Stomach (tissue), 4 donors: Measurements from ENCODE around the gene TRPV3.

Experiments
- POLR2A ChIP-seq, 4 donors: fragments of 450-650 bp; IDR thresholded peaks; one replicate each; pipeline ENCODE4 v1.6.1; 2016; ENCODE audit warnings: antibody characterized with exemption in 4 of 4, control low read depth in 2 of 4, mild to moderate bottlenecking in 1 of 4, moderate library complexity in 1 of 4
- TF ChIP-seq, protein P1 (sequence below), 7 experiments: fragments of 450-650 bp in 4 of 7; fragments of 200-600 bp in 3 of 7; sonication (generic) in 3 of 7; IDR thresholded peaks; one replicate each; pipeline ENCODE4 v1.5.1; 2016 to 2019; ENCODE audit warnings: antibody characterized with exemption in 7 of 7, control low read depth in 2 of 7, mild to moderate bottlenecking in 1 of 7

DNA sequence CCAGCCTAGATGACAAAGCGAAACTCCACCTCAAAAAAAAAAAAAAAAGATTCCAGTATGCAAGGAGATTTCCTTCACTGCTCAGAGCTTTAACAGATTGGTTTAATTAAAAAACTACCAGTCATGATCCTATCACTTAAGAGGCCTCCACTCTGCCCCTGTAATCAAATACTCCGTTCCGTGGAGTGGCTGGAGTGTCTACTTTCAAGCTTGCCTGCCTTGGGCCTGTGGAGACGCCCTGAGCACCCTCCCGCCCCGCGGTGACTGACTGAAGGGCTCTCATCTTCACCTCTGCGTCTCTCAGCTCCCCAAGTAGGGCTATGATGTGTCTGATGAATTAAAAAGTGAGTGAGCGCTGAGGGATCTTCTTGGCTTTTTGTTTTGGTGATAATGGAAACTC, 25.3 kb upstream of the TRPV3 start:
- TF ChIP-seq POLR2A (IDR thresholded peaks at IDR 0.05): no peak
- TF ChIP-seq, protein P1, sequence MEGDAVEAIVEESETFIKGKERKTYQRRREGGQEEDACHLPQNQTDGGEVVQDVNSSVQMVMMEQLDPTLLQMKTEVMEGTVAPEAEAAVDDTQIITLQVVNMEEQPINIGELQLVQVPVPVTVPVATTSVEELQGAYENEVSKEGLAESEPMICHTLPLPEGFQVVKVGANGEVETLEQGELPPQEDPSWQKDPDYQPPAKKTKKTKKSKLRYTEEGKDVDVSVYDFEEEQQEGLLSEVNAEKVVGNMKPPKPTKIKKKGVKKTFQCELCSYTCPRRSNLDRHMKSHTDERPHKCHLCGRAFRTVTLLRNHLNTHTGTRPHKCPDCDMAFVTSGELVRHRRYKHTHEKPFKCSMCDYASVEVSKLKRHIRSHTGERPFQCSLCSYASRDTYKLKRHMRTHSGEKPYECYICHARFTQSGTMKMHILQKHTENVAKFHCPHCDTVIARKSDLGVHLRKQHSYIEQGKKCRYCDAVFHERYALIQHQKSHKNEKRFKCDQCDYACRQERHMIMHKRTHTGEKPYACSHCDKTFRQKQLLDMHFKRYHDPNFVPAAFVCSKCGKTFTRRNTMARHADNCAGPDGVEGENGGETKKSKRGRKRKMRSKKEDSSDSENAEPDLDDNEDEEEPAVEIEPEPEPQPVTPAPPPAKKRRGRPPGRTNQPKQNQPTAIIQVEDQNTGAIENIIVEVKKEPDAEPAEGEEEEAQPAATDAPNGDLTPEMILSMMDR (IDR thresholded peaks at IDR 0.05): no peak
